Left ventricle myocardium inferior (tissue), 1 donor: ENCODE measurements around the gene DNMT3B. TPM values are rescaled to one million over a fixed set of nuclear protein-coding genes. Genes with fewer than 3 reads are reported as not detected.

Experiments used
- DNase-seq: peaks from one replicate; pipeline ENCODE4 v3.0.0-alpha.2; 2020
- H3K27ac ChIP-seq: fragments of 200-600 bp; replicated peaks from 2 replicates; pipeline ENCODE4 v1.8.0; 2021
- H3K27me3 ChIP-seq: fragments of 200-600 bp; 2 replicates; pipeline ENCODE4 v1.8.0; 2021; ENCODE audit warnings: low read depth
- H3K36me3 ChIP-seq: fragments of 200-600 bp; 2 replicates; pipeline ENCODE4 v1.8.0; 2021
- H3K4me1 ChIP-seq: fragments of 200-600 bp; 2 replicates; pipeline ENCODE4 v1.8.0; 2021
- H3K4me3 ChIP-seq: fragments of 200-600 bp; 2 replicates; pipeline ENCODE4 v1.8.0; 2021; ENCODE audit warnings: mild to moderate bottlenecking, moderate library complexity
- H3K9me3 ChIP-seq: fragments of 200-600 bp; replicated peaks from 2 replicates; pipeline ENCODE4 v1.8.0; 2021
- intact Hi-C: fragments of 100-400 bp; cut with micrococcal nuclease; formaldehyde crosslinking; loops from one replicate; pipeline ENCODE4 v1.11.0; 2022
- total RNA-seq: library from RNA; stranded (reverse); fragmentation: NEBNext Ultra II Directional; extraction: Animal tissue kit (Norgen Biotek cat#: 25700); gene quantifications from one replicate; pipeline ENCODE4 v1.2.1, GENCODE V29; 2021
- TF ChIP-seq, protein P1 (sequence below): fragments of 200-600 bp; IDR thresholded peaks from 2 replicates; pipeline ENCODE4 v1.8.0; 2021; ENCODE audit warnings: antibody characterized with exemption, mild to moderate bottlenecking, borderline replicate concordance
- donor health status: DM: no; HTN: yes; CAD: no; lungs with severe emphysema.

Gene DNMT3B
- total RNA-seq, 1 donor from 2014 or later = 0.49 TPM

DNA sequence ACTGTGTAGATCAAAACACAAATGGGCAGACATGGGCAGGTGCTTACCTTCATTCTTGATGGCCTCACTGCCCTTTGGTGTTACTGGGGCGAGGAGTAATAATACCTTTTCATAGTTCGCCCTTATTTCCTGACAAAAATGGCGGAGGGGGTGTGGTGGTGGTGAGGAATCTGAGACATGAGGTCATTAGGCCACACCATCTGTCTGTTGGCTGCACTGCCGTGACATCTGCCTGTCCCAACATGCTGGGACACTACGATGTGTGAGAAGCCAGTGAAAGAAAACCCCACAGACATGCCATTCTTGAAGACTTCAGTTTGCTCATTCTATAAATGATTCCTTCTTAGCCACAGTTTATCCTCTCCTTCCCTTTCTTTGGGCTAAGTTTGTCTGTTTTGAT lies 44.2 kb downstream of the DNMT3B start:
- Histone ChIP-seq H3K9me3 (no peaks in the 10 kb centered on the region), H3K27me3 (no peaks in the 10 kb centered on the region), H3K4me3 (no peak overlapping the region), H3K36me3 (peaks cover 14% of the 10 kb centered on the region), H3K27ac (no peak overlapping the region), H3K4me1 (no peaks in the 10 kb centered on the region)
- TF ChIP-seq, protein P1, sequence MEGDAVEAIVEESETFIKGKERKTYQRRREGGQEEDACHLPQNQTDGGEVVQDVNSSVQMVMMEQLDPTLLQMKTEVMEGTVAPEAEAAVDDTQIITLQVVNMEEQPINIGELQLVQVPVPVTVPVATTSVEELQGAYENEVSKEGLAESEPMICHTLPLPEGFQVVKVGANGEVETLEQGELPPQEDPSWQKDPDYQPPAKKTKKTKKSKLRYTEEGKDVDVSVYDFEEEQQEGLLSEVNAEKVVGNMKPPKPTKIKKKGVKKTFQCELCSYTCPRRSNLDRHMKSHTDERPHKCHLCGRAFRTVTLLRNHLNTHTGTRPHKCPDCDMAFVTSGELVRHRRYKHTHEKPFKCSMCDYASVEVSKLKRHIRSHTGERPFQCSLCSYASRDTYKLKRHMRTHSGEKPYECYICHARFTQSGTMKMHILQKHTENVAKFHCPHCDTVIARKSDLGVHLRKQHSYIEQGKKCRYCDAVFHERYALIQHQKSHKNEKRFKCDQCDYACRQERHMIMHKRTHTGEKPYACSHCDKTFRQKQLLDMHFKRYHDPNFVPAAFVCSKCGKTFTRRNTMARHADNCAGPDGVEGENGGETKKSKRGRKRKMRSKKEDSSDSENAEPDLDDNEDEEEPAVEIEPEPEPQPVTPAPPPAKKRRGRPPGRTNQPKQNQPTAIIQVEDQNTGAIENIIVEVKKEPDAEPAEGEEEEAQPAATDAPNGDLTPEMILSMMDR = no peak
- intact Hi-C loops = no loop called here
- DNase-seq = no peak

DNA sequence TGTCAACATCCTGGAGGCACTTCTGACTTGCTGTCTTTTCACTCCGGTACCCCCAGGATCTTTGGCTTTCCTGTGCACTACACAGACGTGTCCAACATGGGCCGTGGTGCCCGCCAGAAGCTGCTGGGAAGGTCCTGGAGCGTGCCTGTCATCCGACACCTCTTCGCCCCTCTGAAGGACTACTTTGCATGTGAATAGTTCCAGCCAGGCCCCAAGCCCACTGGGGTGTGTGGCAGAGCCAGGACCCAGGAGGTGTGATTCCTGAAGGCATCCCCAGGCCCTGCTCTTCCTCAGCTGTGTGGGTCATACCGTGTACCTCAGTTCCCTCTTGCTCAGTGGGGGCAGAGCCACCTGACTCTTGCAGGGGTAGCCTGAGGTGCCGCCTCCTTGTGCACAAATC lies 45.5 kb downstream of the DNMT3B start:
- no peak overlapping the region for H3K27ac ChIP-seq
- no peak overlapping the region for H3K4me3 ChIP-seq
- no peaks in the 10 kb centered on the region for H3K9me3 ChIP-seq
- no peaks in the 10 kb centered on the region for H3K27me3 ChIP-seq
- peaks cover 3% of the 10 kb centered on the region for H3K36me3 ChIP-seq
- intact Hi-C loops = no loop called here
- DNase-seq = no peak
- no peaks in the 10 kb centered on the region for H3K4me1 ChIP-seq
- TF ChIP-seq, protein P1 = no peak

DNA sequence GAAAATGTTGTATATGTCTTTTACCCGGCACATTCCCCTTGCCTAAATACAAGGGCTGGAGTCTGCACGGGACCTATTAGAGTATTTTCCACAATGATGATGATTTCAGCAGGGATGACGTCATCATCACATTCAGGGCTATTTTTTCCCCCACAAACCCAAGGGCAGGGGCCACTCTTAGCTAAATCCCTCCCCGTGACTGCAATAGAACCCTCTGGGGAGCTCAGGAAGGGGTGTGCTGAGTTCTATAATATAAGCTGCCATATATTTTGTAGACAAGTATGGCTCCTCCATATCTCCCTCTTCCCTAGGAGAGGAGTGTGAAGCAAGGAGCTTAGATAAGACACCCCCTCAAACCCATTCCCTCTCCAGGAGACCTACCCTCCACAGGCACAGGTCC lies 46.3 kb downstream of the DNMT3B start:
- Histone ChIP-seq H3K27me3 (no peaks in the 10 kb centered on the region), H3K9me3 (no peaks in the 10 kb centered on the region), H3K4me1 (no peaks in the 10 kb centered on the region), H3K4me3 (no peak overlapping the region), H3K27ac (no peak overlapping the region), H3K36me3 (no peaks in the 10 kb centered on the region)
- intact Hi-C loops = no loop called here
- DNase-seq = no peak
- TF ChIP-seq, protein P1 = no peak

DNA sequence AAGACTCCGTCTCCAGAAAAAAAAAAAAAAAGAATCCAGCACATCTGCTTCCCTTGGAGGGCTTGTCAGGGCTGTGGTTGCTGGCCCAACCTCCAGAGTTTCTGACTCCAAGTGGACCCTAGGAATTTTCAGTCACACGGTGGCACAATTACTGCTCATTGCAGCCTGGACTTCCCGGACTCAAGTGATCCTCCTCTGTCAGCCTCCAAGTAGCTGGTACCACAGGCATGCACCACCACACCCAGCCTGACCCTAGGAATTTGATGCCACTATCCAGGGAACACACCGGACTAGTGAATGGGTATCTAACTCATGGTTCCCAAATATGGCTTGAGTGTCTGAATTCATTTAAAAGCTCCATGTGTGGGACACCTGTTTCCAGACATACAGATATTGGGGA lies 47.7 kb downstream of the DNMT3B start:
- Histone ChIP-seq H3K27ac (no peak overlapping the region), H3K36me3 (no peaks in the 10 kb centered on the region), H3K9me3 (no peaks in the 10 kb centered on the region), H3K27me3 (no peaks in the 10 kb centered on the region), H3K4me3 (no peak overlapping the region), H3K4me1 (no peaks in the 10 kb centered on the region)
- TF ChIP-seq, protein P1 = no peak
- intact Hi-C loops = no loop called here
- no peak for DNase-seq

DNA sequence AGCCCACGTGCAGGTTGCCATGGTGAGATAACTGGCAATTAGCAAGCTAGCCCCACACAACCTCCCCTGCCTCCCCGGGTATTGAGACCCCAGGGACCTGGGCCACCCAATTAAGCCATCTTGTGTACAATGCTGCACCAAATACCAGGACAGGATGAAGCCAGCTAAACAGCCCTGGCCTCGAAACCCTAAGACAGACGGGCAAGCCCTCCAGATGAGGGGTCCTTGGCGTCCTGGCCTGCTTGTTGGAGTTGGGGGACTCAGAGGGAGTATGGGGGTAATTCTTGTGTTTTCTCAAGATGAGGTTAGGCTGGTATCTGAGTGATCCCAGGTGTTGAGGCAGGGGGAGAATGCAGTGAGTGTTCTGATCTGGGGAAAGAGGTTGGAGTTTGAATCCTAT lies 48.8 kb downstream of the DNMT3B start:
- Histone ChIP-seq H3K36me3 (no peaks in the 10 kb centered on the region), H3K27ac (no peak overlapping the region), H3K4me3 (no peak overlapping the region), H3K27me3 (no peaks in the 10 kb centered on the region), H3K4me1 (no peaks in the 10 kb centered on the region), H3K9me3 (no peaks in the 10 kb centered on the region)
- TF ChIP-seq, protein P1 = no peak
- DNase-seq = no peak
- intact Hi-C loops = no loop called here

DNA sequence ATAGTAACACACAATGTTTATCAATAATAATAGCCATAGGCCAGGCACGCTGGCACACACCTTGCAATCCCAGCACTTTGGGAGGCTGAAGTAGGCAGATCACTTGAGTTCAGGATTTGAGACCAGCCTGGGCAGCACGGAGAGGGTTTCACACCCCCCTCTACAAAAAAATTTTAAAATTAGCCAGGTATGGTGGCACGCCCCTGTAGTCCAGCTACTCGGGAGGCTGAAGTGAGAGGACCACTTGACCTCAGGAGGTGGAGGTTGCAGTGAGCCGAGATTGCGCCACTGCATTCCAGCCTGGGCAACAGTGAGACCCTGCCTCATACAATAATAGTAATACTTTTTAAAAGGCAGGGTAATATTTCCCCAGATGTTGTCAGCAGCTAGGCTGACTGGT lies 49.7 kb downstream of the DNMT3B start:
- intact Hi-C loops = no loop called here
- TF ChIP-seq, protein P1 = no peak

More for the DNA sequence above, 49.7 kb downstream of the DNMT3B start:
- H3K9me3 ChIP-seq = no peaks in the 10 kb centered on the region
- no peaks in the 10 kb centered on the region for H3K36me3 ChIP-seq
- H3K27ac ChIP-seq = no peak overlapping the region
- H3K4me1 ChIP-seq = no peaks in the 10 kb centered on the region
- no peaks in the 10 kb centered on the region for H3K27me3 ChIP-seq
- no peak overlapping the region for H3K4me3 ChIP-seq
- DNase-seq = no peak
